Testis (tissue), 2 donors: ENCODE results near the gene NPIPA8.
"Not testable (repeated sequence)": the region's sequence is repeated elsewhere in the genome, so short reads cannot be mapped to it uniquely, and the experiment has no call there.

Experiments used
- CTCF ChIP-seq, 3 experiments: fragments of 450-650 bp in 2 of 3; fragments of 200-600 bp in 1 of 3; sonication (generic) in 1 of 3; IDR thresholded peaks; one replicate each; pipeline ENCODE4 v1.5.1; 2016 to 2019; ENCODE audit warnings: antibody characterized with exemption in 3 of 3, mild to moderate bottlenecking in 2 of 3, moderate library complexity in 1 of 3
- POLR2A ChIP-seq: fragments of 450-650 bp; IDR thresholded peaks from one replicate; pipeline ENCODE4 v1.6.1; 2017; ENCODE audit warnings: antibody characterized with exemption, mild to moderate bottlenecking, moderate library complexity

GRCh38 chr16:18290959-18291358 is 45.6 kb downstream of the NPIPA8 start:
- TF ChIP-seq POLR2A; CTCF (IDR thresholded peaks at IDR 0.05): not testable (repeated sequence)
